Midbrain (tissue), 1 donor: ENCODE measurements around the gene TUBG1.
A peak's percentile ranks its signal among the peaks of the same experiment; 100 is the strongest.

Source experiments
- DNase-seq: peaks from one replicate; lab custom pipeline; 2025; lab: John Stamatoyannopoulos, UW

TUBG1 gene

DNA sequence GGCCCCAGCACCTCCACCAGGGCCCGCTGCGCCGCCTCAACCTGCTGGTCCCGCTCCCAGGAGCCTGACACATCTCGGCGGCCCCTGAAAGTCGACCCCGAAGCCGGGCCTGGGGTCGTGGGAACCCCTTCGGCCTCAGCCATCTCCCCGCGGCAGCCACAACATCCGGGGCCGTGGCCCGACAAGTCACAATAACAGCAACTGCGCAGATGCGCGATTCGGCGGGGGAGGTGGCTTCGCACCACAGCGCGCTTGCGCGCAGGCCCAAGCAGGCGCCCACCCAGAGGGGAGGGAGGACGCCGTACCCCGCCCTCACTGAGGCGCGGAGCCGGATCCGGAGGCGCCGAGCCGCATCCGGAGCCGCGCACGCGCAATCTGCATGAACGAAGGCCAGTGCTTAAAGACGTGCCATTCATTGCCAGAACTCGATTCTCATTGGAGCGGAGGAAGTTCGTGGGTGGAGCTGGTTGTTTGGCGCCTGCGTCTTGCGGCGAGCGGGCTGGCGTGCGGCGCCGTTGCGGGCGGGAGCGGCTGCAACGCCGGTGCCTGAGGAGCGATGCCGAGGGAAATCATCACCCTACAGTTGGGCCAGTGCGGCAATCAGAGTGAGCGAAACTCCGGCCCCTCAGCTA is at the start of gene TUBG1, which contains the start of gene RETREG3:
TSS of gene TUBG1 (plus strand) at position 502 of the 632 bp plus-strand sequence. CDS start at position 557, 55 bp downstream.
TSS of gene RETREG3 (minus strand) at position 193 of the 632 bp plus-strand sequence. CDS start at position 143, 50 bp downstream.
- peak; percentile 100 for DNase-seq

DNA sequence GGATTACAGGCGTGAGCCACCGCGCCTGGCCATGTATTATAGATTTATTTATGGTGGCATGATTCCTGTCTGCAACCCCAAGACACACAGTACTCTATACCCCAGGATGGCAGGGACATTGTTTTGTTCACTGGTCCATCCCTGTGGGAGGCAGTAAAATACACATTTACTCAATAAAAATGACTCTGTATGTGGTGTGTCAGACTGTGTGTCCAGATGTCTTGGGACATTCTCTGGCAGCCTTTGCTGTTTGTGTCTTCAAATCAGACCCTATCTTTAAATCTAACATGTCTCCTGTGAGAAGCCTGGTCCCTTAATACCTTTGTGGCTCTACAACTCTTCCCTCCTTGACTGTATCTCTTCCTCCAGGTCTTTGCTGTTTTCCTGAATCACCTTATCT is 49.2 kb upstream of the TUBG1 start:
- DNase-seq: no peak

- DNase-seq: peak; percentile 96
Observed at GRCh38 chr17:42561897-42562387, 47.5 kb upstream of the TUBG1 start, which contains the start of gene COASY. COASY (plus strand) TSS chr17:42562148; CDS start chr17:42562623, 475 bp downstream.

GRCh38 chr17:42562388-42563142 is 46.9 kb upstream of the TUBG1 start:
- DNase-seq: no peak

GRCh38 chr17:42563143-42563509 is 46.4 kb upstream of the TUBG1 start:
- DNase-seq: no peak

GRCh38 chr17:42563543-42563942 is 45.9 kb upstream of the TUBG1 start:
- DNase-seq: no peak

GRCh38 chr17:42563950-42564349 is 45.5 kb upstream of the TUBG1 start:
- no peak for DNase-seq

- no peak for DNase-seq
Observed at GRCh38 chr17:42564815-42565522, 44.5 kb upstream of the TUBG1 start.

DNA sequence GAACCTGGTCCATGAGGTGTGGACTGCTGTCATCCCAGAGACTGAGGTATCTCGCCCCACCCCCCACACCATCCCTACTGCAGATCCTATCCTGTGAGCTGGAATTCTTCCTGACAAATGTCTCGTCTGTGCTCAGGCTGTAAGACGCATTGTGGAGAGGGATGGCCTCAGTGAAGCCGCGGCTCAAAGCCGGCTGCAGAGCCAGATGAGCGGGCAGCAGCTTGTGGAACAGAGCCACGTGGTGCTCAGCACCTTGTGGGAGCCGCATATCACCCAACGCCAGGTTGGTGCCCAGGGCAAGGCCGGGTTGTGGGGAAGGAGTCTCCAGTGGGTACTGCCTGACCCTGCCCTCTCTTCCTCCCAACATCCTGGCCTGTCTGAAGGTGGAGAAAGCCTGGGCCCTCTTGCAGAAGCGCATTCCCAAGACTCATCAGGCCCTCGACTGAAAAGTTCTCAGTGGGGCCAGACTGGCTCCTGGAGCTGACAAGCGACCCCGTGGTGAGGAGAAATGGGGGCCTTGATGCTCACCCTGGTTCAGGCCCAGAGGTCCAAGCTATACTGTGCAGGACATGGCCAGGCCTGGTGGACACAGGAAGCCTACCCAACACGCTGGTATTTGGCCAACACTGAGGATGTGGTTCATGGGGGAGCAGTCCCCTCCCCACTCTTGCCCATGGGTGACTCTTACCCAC is 43.8 kb upstream of the TUBG1 start:
- DNase-seq: no peak

DNA sequence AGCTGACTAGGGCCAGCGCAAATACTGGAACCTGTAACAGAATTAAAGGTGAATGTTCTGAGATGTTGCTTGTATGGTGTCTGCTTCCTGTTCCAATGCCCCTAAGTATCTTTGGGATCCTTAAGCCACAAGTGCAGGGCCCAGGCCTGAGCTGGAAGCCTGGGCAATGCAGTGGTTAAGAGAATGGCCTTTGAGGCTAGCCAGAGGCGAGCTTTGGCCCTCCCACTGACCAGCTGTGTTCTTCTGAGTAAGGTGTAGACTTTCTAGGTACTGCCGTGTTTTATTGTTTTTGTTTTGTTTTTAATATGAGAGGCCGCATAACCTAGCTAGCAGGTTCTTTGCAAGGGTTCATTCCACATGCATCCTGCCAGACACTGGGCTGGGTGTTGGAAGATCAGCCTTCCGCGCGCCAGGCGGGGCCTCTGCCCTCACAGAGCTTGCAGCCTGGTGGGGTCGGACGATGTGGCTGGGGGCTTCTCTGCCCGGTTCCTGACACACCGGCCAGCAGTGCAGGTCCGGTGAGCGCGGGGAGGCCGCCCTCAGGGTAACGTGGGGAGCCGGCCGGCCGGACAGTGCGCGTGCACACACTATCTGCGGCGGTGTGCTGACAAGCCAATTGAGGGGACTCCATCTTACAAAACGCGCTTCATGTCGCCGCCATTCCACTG is 43.1 kb upstream of the TUBG1 start:
- no peak for DNase-seq

DNA sequence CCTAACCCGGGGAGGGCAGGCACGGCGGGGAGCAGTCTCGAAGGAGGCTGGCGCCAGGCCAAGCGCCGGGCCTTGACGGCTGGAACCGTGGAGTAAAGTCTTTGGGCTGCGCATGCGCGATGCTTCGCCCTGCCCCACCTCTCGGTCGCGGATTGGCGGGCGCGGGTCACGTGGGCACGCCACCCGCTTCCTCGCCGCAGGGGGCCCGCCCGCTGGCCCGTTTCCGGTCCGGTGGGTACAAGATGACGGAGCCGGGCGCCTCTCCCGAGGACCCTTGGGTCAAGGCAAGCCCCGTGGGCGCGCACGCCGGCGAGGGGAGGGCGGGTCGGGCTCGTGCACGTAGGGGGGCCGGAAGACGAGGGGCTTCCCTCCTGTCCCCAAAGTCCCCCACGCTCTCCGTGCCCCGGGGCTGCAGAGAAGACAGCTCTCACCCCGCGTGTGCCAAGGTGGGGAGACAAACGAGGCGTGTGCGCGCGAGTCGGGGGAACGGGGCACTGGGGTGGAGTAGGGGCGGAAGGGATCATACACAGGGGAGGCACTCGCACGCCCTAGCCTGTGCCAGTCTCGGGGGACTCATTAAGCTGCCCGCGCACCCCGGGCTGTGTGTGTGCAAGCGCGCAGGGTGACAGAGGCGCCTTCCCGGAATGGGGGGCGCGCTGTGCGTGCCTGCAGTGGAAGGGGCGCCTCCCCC is 42.5 kb upstream of the TUBG1 start, which contains the start of gene MLX:
TSS of gene MLX (plus strand) at position 218 of the 691 bp plus-strand sequence. CDS start at position 243, 25 bp downstream.
- peak; percentile 94 for DNase-seq

- DNase-seq: no peak
Observed at GRCh38 chr17:42568341-42569111, 41.0 kb upstream of the TUBG1 start.

DNA sequence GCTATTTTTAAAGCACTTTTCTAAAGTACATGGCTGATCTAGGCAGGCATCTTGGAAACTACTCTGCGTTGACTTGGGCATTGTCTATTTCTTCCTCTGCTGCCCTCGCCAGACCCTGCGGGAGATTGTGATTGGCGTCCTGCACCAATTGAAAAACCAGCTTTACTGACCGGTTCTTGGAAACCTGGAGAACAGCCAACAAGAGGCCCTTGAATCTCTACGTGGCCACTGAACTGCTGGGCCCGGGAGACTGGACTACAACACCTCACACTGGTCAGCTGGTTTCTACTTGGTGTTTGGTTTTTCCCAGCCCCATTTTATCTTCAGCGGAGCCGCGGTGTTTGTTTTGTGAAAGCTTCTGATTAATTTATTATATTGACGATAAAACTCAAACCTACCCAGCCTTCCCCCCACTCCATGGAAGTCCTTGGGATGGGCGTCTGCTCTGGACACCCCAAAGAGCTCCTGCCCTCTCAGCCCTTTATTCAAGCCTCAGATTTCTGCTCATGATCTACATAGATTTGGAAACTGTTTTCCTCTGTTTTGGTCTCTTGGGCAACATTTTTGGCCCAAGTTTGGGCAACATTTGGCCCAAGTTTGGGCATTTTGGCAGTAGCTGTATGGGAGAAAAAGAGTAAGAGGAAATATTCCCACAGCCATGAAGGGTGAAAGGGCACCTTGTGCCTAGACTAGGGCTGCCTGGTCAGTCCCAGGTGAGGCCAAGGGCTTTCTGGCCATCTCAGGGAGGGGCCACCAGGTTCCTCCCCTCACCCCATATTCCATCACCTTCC is 37.9 kb upstream of the TUBG1 start:
- no peak for DNase-seq

- no peak for DNase-seq
Observed at GRCh38 chr17:42573095-42573494, 36.4 kb upstream of the TUBG1 start.

DNA sequence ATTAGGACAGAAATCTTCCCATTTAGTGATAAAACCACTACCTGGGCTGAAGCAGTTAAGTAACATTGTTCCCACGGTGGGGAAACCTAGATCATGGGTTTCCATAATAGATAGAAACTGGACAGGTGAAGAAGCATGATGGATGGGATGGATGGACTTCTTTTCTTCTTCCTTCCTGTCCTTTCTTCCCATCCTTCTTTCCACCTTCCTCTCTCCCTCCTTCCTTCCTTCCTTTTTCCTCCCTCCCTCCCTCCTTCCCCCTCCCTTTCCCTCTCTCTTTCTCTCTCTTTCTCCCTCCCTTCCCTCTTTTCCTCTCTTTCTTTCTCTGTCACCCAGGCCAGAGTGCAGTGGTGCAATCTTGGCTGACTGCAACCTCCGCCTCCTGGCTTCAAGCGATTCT is 35.0 kb upstream of the TUBG1 start:
- DNase-seq: no peak

DNA sequence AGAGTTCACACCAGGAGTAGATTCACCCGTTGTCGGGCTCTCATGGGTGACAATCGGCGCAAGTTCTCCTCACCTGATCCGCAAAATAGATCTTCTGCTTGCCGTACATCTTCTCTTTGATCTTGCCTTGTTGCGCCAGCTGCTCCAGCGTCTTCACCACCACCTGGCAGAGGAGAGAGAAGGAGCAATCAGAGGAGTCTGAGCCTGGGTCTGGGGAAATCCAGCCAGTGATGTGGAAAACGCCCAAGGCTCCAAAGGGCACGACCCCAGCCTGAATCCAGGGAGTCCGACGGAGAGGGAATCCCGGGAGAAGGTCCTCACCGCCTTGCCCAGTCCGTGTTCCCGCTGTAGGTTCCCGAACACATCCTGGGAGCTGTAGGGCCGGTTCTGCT is 32.3 kb upstream of the TUBG1 start:
- no peak for DNase-seq

- peak; percentile 94 for DNase-seq
Observed at GRCh38 chr17:42577532-42578281, 31.8 kb upstream of the TUBG1 start, which contains the start of gene PSMC3IP. PSMC3IP (minus strand) TSS chr17:42577729; CDS start chr17:42577686, 43 bp downstream.

DNA sequence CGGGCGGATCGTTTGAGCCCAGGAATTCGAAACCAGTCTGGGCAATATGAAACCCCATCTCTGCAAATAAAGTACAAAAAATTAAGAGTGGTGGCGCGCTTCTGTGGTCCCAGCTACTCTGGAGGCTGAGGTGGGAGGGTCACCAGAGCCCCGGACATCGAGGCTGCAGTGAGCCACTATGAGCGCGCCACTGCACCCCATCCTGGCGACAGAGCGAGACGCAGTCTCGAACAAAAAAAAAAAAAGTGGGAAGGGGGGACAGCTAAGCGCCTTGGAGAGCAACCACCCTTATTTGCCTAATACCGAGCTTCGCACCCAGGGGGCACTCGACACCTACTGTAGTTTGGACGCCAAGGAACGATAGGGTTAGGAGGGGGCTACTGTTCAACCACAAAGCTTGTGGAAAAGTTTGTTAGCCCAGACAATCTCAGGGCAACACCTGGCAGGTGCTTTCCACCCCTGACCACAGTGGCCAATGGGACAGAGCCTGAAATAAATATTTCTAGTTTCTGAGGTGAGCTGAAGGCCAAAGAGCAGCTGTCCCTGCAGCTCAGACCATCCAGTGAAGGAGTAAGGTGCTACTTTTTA is 31.1 kb upstream of the TUBG1 start:
- DNase-seq: peak; percentile 64
